HEK293 (cell line): Measurements from ENCODE around the gene BCL2L11.
A peak's percentile ranks its signal among the peaks of the same experiment; 100 is the strongest.

Experiments used
- ATF2 ChIP-seq: fragments of 450-650 bp; formaldehyde crosslinking; IDR thresholded peaks from 2 replicates; pipeline ENCODE4 v1.5.1; 2016; ENCODE audit warnings: missing biosample characterization, missing genetic modification characterization, low read depth
- EGR2 ChIP-seq: fragments of 450-650 bp; formaldehyde crosslinking; IDR thresholded peaks from 2 replicates; pipeline ENCODE4 v1.5.1; 2016; ENCODE audit warnings: low read depth, missing biosample characterization, missing genetic modification characterization
- TSHZ1 ChIP-seq: fragments of 450-650 bp; formaldehyde crosslinking; IDR thresholded peaks from 2 replicates; pipeline ENCODE4 v1.5.1; 2016; ENCODE audit warnings: missing biosample characterization, missing genetic modification characterization, borderline replicate concordance
- ZNF112 ChIP-seq: fragments of 450-650 bp; formaldehyde crosslinking; IDR thresholded peaks from 2 replicates; pipeline ENCODE4 v1.5.0; 2017; ENCODE audit warnings: missing biosample characterization, missing genetic modification characterization
- ZNF2 ChIP-seq: fragments of 450-650 bp; formaldehyde crosslinking; IDR thresholded peaks from 2 replicates; pipeline ENCODE4 v1.5.1; 2016; ENCODE audit warnings: missing biosample characterization, missing genetic modification characterization
- ZNF366 ChIP-seq: fragments of 450-650 bp; formaldehyde crosslinking; conservative IDR thresholded peaks from 2 replicates; pipeline ENCODE4 v1.5.1; 2016; ENCODE audit warnings: missing biosample characterization, missing genetic modification characterization
- ZNF521 ChIP-seq: fragments of 450-650 bp; formaldehyde crosslinking; IDR thresholded peaks from 2 replicates; pipeline ENCODE4 v1.5.1; 2017; ENCODE audit warnings: missing biosample characterization, mild to moderate bottlenecking, missing genetic modification characterization
- ZNF561 ChIP-seq: fragments of 450-650 bp; IDR thresholded peaks from 2 replicates; pipeline ENCODE4 v1.5.1; 2018; ENCODE audit warnings: missing biosample characterization, missing genetic modification characterization, borderline replicate concordance
- ZNF621 ChIP-seq: fragments of 450-650 bp; formaldehyde crosslinking; IDR thresholded peaks from 2 replicates; pipeline ENCODE4 v1.5.1; 2017; ENCODE audit warnings: missing biosample characterization, missing genetic modification characterization
- ZNF776 ChIP-seq: fragments of 450-650 bp; formaldehyde crosslinking; IDR thresholded peaks from 2 replicates; pipeline ENCODE4 v1.5.0; 2017; ENCODE audit warnings: missing biosample characterization, missing genetic modification characterization, borderline replicate concordance
- ZNF843 ChIP-seq: fragments of 450-650 bp; formaldehyde crosslinking; IDR thresholded peaks from 2 replicates; pipeline ENCODE4 v1.5.1; 2016; ENCODE audit warnings: missing biosample characterization, missing genetic modification characterization
- ZSCAN16 ChIP-seq: fragments of 450-650 bp; formaldehyde crosslinking; IDR thresholded peaks from 2 replicates; pipeline ENCODE4 v1.5.1; 2016; ENCODE audit warnings: missing biosample characterization, missing genetic modification characterization
- ZSCAN18 ChIP-seq: fragments of 450-650 bp; formaldehyde crosslinking; IDR thresholded peaks from 2 replicates; pipeline ENCODE4 v1.5.1; 2016; ENCODE audit warnings: missing biosample characterization, missing genetic modification characterization
- TF ChIP-seq, protein P1 (sequence below): fragments of 450-650 bp; IDR thresholded peaks from 2 replicates; pipeline ENCODE4 v1.5.1; 2018; ENCODE audit warnings: missing biosample characterization, missing genetic modification characterization
- TF ChIP-seq, protein P2 (sequence below): fragments of 450-650 bp; formaldehyde crosslinking; conservative IDR thresholded peaks from 2 replicates; pipeline ENCODE4 v1.5.1; 2016; ENCODE audit warnings: low read depth, missing biosample characterization, missing genetic modification characterization
- TF ChIP-seq, protein P3 (sequence below): fragments of 450-650 bp; formaldehyde crosslinking; IDR thresholded peaks from 2 replicates; pipeline ENCODE4 v1.5.1; 2016; ENCODE audit warnings: missing biosample characterization, missing genetic modification characterization
- TF ChIP-seq, protein P4 (sequence below): fragments of 450-650 bp; formaldehyde crosslinking; IDR thresholded peaks from 2 replicates; pipeline ENCODE4 v1.5.1; 2016; ENCODE audit warnings: missing biosample characterization, missing genetic modification characterization
- TF ChIP-seq, protein P5 (sequence below): fragments of 450-650 bp; formaldehyde crosslinking; IDR thresholded peaks from 2 replicates; pipeline ENCODE4 v1.5.1; 2017; ENCODE audit warnings: missing biosample characterization, missing genetic modification characterization

The BCL2L11 gene

GRCh38 chr2:111122631-111123421 is 2.1 kb downstream of the BCL2L11 start (continued):
- TF ChIP-seq, protein P1, sequence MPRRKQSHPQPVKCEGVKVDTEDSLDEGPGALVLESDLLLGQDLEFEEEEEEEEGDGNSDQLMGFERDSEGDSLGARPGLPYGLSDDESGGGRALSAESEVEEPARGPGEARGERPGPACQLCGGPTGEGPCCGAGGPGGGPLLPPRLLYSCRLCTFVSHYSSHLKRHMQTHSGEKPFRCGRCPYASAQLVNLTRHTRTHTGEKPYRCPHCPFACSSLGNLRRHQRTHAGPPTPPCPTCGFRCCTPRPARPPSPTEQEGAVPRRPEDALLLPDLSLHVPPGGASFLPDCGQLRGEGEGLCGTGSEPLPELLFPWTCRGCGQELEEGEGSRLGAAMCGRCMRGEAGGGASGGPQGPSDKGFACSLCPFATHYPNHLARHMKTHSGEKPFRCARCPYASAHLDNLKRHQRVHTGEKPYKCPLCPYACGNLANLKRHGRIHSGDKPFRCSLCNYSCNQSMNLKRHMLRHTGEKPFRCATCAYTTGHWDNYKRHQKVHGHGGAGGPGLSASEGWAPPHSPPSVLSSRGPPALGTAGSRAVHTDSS: no peak
- TF ChIP-seq ZSCAN18: no peak
- peak; percentile 44; the same call in 1 of the 2 replicates for TF ChIP-seq ZNF366 (tag by site-specific recombination)
- no peak for TF ChIP-seq ZNF776
- TF ChIP-seq, protein P2, sequence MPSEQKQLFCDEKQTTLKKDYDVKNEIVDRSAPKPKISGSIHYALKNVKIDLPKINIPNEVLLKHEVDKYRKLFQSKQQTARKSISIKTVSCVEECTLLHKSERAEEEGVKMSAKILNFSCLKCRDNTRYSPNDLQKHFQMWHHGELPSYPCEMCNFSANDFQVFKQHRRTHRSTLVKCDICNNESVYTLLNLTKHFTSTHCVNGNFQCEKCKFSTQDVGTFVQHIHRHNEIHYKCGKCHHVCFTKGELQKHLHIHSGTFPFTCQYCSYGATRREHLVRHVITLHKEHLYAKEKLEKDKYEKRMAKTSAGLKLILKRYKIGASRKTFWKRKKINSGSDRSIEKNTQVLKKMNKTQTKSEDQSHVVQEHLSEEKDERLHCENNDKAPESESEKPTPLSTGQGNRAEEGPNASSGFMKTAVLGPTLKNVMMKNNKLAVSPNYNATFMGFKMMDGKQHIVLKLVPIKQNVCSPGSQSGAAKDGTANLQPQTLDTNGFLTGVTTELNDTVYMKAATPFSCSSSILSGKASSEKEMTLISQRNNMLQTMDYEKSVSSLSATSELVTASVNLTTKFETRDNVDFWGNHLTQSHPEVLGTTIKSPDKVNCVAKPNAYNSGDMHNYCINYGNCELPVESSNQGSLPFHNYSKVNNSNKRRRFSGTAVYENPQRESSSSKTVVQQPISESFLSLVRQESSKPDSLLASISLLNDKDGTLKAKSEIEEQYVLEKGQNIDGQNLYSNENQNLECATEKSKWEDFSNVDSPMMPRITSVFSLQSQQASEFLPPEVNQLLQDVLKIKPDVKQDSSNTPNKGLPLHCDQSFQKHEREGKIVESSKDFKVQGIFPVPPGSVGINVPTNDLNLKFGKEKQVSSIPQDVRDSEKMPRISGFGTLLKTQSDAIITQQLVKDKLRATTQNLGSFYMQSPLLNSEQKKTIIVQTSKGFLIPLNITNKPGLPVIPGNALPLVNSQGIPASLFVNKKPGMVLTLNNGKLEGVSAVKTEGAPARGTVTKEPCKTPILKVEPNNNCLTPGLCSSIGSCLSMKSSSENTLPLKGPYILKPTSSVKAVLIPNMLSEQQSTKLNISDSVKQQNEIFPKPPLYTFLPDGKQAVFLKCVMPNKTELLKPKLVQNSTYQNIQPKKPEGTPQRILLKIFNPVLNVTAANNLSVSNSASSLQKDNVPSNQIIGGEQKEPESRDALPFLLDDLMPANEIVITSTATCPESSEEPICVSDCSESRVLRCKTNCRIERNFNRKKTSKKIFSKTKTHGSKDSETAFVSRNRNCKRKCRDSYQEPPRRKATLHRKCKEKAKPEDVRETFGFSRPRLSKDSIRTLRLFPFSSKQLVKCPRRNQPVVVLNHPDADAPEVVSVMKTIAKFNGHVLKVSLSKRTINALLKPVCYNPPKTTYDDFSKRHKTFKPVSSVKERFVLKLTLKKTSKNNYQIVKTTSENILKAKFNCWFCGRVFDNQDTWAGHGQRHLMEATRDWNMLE (tag by site-specific recombination): no peak
- TF ChIP-seq ZNF112 (tag by site-specific recombination): no peak
- no peak for TF ChIP-seq ZNF561
- no peak for TF ChIP-seq ZNF843 (tag by site-specific recombination)
- no peak for TF ChIP-seq ZNF621 (tag by site-specific recombination)
- no peak for TF ChIP-seq EGR2 (tag by site-specific recombination)
- TF ChIP-seq, protein P3, sequence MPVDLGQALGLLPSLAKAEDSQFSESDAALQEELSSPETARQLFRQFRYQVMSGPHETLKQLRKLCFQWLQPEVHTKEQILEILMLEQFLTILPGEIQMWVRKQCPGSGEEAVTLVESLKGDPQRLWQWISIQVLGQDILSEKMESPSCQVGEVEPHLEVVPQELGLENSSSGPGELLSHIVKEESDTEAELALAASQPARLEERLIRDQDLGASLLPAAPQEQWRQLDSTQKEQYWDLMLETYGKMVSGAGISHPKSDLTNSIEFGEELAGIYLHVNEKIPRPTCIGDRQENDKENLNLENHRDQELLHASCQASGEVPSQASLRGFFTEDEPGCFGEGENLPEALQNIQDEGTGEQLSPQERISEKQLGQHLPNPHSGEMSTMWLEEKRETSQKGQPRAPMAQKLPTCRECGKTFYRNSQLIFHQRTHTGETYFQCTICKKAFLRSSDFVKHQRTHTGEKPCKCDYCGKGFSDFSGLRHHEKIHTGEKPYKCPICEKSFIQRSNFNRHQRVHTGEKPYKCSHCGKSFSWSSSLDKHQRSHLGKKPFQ (tag by site-specific recombination): peak; percentile 43; the same call in 1 of the 2 replicates
- no peak for TF ChIP-seq TSHZ1 (tag by site-specific recombination)
- no peak for TF ChIP-seq ZSCAN16 (tag by site-specific recombination)
- no peak for TF ChIP-seq ZNF2
- TF ChIP-seq, protein P4, sequence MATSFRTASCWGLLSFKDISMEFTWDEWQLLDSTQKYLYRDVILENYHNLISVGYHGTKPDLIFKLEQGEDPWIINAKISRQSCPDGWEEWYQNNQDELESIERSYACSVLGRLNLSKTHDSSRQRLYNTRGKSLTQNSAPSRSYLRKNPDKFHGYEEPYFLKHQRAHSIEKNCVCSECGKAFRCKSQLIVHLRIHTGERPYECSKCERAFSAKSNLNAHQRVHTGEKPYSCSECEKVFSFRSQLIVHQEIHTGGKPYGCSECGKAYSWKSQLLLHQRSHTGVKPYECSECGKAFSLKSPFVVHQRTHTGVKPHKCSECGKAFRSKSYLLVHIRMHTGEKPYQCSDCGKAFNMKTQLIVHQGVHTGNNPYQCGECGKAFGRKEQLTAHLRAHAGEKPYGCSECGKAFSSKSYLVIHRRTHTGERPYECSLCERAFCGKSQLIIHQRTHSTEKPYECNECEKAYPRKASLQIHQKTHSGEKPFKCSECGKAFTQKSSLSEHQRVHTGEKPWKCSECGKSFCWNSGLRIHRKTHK (tag by site-specific recombination): no peak
- TF ChIP-seq, protein P5, sequence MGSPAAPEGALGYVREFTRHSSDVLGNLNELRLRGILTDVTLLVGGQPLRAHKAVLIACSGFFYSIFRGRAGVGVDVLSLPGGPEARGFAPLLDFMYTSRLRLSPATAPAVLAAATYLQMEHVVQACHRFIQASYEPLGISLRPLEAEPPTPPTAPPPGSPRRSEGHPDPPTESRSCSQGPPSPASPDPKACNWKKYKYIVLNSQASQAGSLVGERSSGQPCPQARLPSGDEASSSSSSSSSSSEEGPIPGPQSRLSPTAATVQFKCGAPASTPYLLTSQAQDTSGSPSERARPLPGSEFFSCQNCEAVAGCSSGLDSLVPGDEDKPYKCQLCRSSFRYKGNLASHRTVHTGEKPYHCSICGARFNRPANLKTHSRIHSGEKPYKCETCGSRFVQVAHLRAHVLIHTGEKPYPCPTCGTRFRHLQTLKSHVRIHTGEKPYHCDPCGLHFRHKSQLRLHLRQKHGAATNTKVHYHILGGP (tag by site-specific recombination): no peak
- no peak for TF ChIP-seq ATF2 (tag by site-specific recombination)
- no peak for TF ChIP-seq ZNF521 (tag by site-specific recombination)
